NCI-H146 treated with DMSO at 0.1 percent for 48 hours (cell line): ENCODE measurements around the gene GPATCH2L.

Experiments
- DNase-seq: peaks from one replicate; lab custom pipeline; 2025; ENCODE audit not compliant: unreplicated experiment; lab: John Stamatoyannopoulos, UW

The GPATCH2L gene

GRCh38 chr14:76253111-76253510 is 101.4 kb downstream of the GPATCH2L start:
- DNase-seq = no peak

GRCh38 chr14:76256545-76256944 is 104.8 kb downstream of the GPATCH2L start:
- no peak for DNase-seq

GRCh38 chr14:76257111-76257803 is 105.5 kb downstream of the GPATCH2L start:
- DNase-seq = no peak

- DNase-seq = no peak
These were observed 106.2 kb downstream of the GPATCH2L start for GRCh38 chr14:76257842-76258397.

GRCh38 chr14:76259029-76259735 is 107.5 kb downstream of the GPATCH2L start:
- no peak for DNase-seq

- no peak for DNase-seq
These were observed 109.0 kb downstream of the GPATCH2L start for GRCh38 chr14:76260749-76261148.

- peak; percentile 67 for DNase-seq
These were observed 109.7 kb downstream of the GPATCH2L start for GRCh38 chr14:76261371-76261811.

GRCh38 chr14:76262641-76263040 is 110.9 kb downstream of the GPATCH2L start:
- no peak for DNase-seq
